COR-L47 (cell line): ENCODE data around the gene PYGM.

ENCODE experiments used
- DNase-seq: peaks from one replicate; lab custom pipeline; 2025; lab: John Stamatoyannopoulos, UW

PYGM gene

GRCh38 chr11:64753380-64754123, 6.2 kb downstream of the PYGM start:
- DNase-seq = no peak

- DNase-seq = no peak
Observed at GRCh38 chr11:64753019-64753379, 6.8 kb downstream of the PYGM start.

- DNase-seq = no peak
Observed at GRCh38 chr11:64752175-64752970, 7.4 kb downstream of the PYGM start.

GRCh38 chr11:64751580-64751979, 8.2 kb downstream of the PYGM start:
- no peak for DNase-seq

- no peak for DNase-seq
Observed at GRCh38 chr11:64751136-64751535, 8.6 kb downstream of the PYGM start.

GRCh38 chr11:64750361-64751054, 9.3 kb downstream of the PYGM start:
- no peak for DNase-seq

GRCh38 chr11:64747961-64748665, 11.7 kb downstream of the PYGM start:
- DNase-seq = no peak

- DNase-seq = no peak
Observed at GRCh38 chr11:64746486-64746885, 13.3 kb downstream of the PYGM start.

GRCh38 chr11:64745521-64746328, 14.0 kb downstream of the PYGM start:
- DNase-seq = no peak

GRCh38 chr11:64745189-64745520, 14.6 kb downstream of the PYGM start:
- no peak for DNase-seq

- DNase-seq = no peak
Observed at GRCh38 chr11:64744544-64745188, 15.1 kb downstream of the PYGM start.

GRCh38 chr11:64743591-64744543, 15.9 kb downstream of the PYGM start, which contains the start of gene RASGRP2:
Gene RASGRP2 (minus strand): TSS chr11:64744142. CDS start chr11:64742866, 1,276 bp downstream.
- no peak for DNase-seq

GRCh38 chr11:64742889-64743590, 16.7 kb downstream of the PYGM start:
- DNase-seq = no peak

- no peak for DNase-seq
Observed at GRCh38 chr11:64742087-64742888, 17.5 kb downstream of the PYGM start.

GRCh38 chr11:64741375-64742086, 18.2 kb downstream of the PYGM start:
- no peak for DNase-seq

- DNase-seq = no peak
Observed at GRCh38 chr11:64739871-64740270, 19.9 kb downstream of the PYGM start.

GRCh38 chr11:64736654-64737053, 23.1 kb downstream of the PYGM start:
- no peak for DNase-seq
